Cardiac septum (tissue), 1 donor: Measurements from ENCODE around the gene MLXIP. TPM values are rescaled to one million over a fixed set of nuclear protein-coding genes. Genes with fewer than 3 reads are reported as not detected.
"Not testable (repeated sequence)": the region's sequence is repeated elsewhere in the genome, so short reads cannot be mapped to it uniquely, and the experiment has no call there.

Experiments
- DNase-seq: peaks from one replicate; pipeline ENCODE4 v3.0.0-alpha.2; 2020; ENCODE audit warnings: low spot score
- intact Hi-C: fragments of 100-400 bp; cut with DNase I; formaldehyde crosslinking; loops from one replicate; pipeline ENCODE4 v1.14.0; 2022
- total RNA-seq: library from RNA; stranded (reverse); fragmentation: NEBNext Ultra II Directional; extraction: Animal tissue kit (Norgen Biotek cat#: 25700); gene quantifications from one replicate; pipeline ENCODE4 v1.2.1, GENCODE V29; 2021
- donor health status: DM: no; HTN: no; CAD: no.

MLXIP gene
- total RNA-seq, 1 donor from 2014 or later, result 24.7 TPM

GRCh38 chr12:122090759-122091515 is 12.4 kb downstream of the MLXIP start:
- no peak for DNase-seq
- intact Hi-C loops, result no loop called here

GRCh38 chr12:122093098-122093883 is 14.7 kb downstream of the MLXIP start:
- no peak for DNase-seq
- intact Hi-C loops, result no loop called here

GRCh38 chr12:122094137-122094734 is 15.7 kb downstream of the MLXIP start:
- intact Hi-C loops, result no loop called here
- no peak for DNase-seq

- no peak for DNase-seq
- intact Hi-C loops, result no loop called here
These were observed 16.4 kb downstream of the MLXIP start for GRCh38 chr12:122094735-122095631.

- intact Hi-C loops, result no loop called here
- no peak for DNase-seq
These were observed 17.5 kb downstream of the MLXIP start for GRCh38 chr12:122096014-122096413.

- intact Hi-C loops, result no loop called here
- DNase-seq, result no peak
These were observed 18.1 kb downstream of the MLXIP start for GRCh38 chr12:122096591-122097149.

- intact Hi-C loops, result no loop called here
- DNase-seq, result no peak
These were observed 19.0 kb downstream of the MLXIP start for GRCh38 chr12:122097584-122097926.

- intact Hi-C loops, result loop anchor here (2.0 kb wide), 1 partner anchor 19 kb away; the partner anchor contains the start of gene MLXIP
- no peak for DNase-seq
These were observed 19.6 kb downstream of the MLXIP start for GRCh38 chr12:122097927-122098756.

GRCh38 chr12:122099280-122099749 is 20.8 kb downstream of the MLXIP start:
- DNase-seq, result no peak
- intact Hi-C loops, result loop anchor here (2.0 kb wide), 1 partner anchor 21 kb away; the partner anchor contains the start of gene MLXIP

- intact Hi-C loops, result loop anchor here (2.0 kb wide), 1 partner anchor 21 kb away; the partner anchor contains the start of gene MLXIP
- no peak for DNase-seq
These were observed 21.3 kb downstream of the MLXIP start for GRCh38 chr12:122099856-122100255.

- DNase-seq, result no peak
- intact Hi-C loops, result no loop called here
These were observed 22.0 kb downstream of the MLXIP start for GRCh38 chr12:122100568-122100967.

GRCh38 chr12:122102331-122102730 is 23.8 kb downstream of the MLXIP start:
- intact Hi-C loops, result no loop called here
- no peak for DNase-seq

- intact Hi-C loops, result no loop called here
- DNase-seq, result no peak
These were observed 26.3 kb downstream of the MLXIP start for GRCh38 chr12:122104844-122105243.

GRCh38 chr12:122105496-122105895 is 26.9 kb downstream of the MLXIP start:
- DNase-seq, intact Hi-C loops: not testable (repeated sequence)

- intact Hi-C loops, result no loop called here
- DNase-seq, result no peak
These were observed 28.3 kb downstream of the MLXIP start for GRCh38 chr12:122106843-122107242.

- intact Hi-C loops, result no loop called here
- no peak for DNase-seq
These were observed 28.7 kb downstream of the MLXIP start for GRCh38 chr12:122107261-122107660.

GRCh38 chr12:122111089-122111641 is 32.6 kb downstream of the MLXIP start:
- DNase-seq, result no peak
- intact Hi-C loops, result no loop called here
